ENCODE data around the gene HIGD1A. TPM values are rescaled to one million over a fixed set of nuclear protein-coding genes. Genes with fewer than 3 reads are reported as not detected.

The HIGD1A gene
- total RNA-seq, 1 experiment from 2014 or later, result 182 TPM

GRCh38 chr3:42755681-42756578 lies 48.4 kb downstream of the HIGD1A start:
- no peak for DNase-seq (ENCODE audit: low spot score)

DNA sequence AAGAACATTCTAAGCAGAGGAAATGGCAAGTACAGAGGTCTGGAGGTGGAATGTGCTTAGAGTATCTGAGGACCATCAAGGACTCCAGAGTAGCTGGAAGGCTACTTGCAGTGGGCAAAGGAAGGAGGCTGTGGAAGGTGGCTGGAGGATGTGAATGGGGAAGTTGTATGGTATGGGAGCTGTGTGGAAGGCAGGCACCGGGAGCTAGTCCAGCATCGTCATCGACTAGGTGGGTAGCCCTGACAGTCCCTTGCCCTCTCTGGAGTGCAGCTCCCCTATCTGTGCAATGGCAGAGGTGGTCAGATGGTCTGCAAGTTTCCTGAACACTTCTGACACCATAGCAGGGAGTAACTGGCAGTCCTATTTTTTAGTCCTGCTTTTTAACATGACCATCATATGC lies 50.5 kb downstream of the HIGD1A start:
- no peak for DNase-seq (ENCODE audit: low spot score)

DNA sequence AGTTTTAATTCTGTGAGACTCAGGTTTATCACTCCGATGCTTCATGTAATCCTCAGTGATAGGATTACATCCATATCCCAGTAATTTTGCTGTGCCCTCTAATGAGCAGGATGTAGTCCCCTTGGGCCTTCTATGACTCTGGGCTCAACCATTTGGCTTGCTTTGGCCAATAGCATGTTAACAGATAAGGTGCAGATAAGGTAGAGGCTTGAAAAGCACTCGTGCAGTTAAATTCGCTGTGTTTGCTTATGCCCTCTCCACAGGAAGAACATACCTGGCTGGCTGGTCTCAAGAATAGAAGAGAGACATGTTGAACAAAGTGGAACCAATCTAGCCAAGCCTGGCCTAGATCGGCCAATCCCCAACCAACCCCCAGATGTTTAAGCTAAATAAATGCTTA lies 51.3 kb downstream of the HIGD1A start:
- DNase-seq (ENCODE audit: low spot score), result no peak

GRCh38 chr3:42752441-42752840 lies 51.8 kb downstream of the HIGD1A start:
- no peak for DNase-seq (ENCODE audit: low spot score)

DNA sequence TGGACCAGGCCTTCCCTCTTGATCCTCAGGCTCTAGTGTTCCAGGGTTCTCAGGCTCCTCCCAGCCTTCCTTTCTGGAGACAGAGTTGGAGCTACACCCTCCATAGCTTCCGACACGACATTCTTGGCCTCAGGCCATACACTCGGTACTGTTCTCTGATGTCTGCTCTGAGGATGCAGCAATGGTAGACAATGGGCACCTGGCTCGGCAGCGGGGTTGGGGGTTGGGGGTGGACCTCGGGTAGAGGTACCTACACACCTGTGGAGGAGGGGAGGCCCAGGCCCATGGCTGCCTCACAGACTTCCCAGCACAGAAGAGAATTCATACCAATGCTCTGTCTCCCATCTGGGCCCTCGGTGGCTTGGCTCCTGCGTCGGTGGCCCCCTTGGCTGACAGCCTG lies 52.7 kb downstream of the HIGD1A start:
- no peak for DNase-seq (ENCODE audit: low spot score)

GRCh38 chr3:42750834-42751233 lies 53.5 kb downstream of the HIGD1A start:
- no peak for DNase-seq (ENCODE audit: low spot score)

- no peak for DNase-seq (ENCODE audit: low spot score)
Observed at GRCh38 chr3:42749753-42750231, 54.5 kb downstream of the HIGD1A start.

GRCh38 chr3:42749025-42749752 lies 55.1 kb downstream of the HIGD1A start:
- DNase-seq (ENCODE audit: low spot score), result no peak

- no peak for DNase-seq (ENCODE audit: low spot score)
Observed at GRCh38 chr3:42747581-42747980, 56.7 kb downstream of the HIGD1A start.

DNA sequence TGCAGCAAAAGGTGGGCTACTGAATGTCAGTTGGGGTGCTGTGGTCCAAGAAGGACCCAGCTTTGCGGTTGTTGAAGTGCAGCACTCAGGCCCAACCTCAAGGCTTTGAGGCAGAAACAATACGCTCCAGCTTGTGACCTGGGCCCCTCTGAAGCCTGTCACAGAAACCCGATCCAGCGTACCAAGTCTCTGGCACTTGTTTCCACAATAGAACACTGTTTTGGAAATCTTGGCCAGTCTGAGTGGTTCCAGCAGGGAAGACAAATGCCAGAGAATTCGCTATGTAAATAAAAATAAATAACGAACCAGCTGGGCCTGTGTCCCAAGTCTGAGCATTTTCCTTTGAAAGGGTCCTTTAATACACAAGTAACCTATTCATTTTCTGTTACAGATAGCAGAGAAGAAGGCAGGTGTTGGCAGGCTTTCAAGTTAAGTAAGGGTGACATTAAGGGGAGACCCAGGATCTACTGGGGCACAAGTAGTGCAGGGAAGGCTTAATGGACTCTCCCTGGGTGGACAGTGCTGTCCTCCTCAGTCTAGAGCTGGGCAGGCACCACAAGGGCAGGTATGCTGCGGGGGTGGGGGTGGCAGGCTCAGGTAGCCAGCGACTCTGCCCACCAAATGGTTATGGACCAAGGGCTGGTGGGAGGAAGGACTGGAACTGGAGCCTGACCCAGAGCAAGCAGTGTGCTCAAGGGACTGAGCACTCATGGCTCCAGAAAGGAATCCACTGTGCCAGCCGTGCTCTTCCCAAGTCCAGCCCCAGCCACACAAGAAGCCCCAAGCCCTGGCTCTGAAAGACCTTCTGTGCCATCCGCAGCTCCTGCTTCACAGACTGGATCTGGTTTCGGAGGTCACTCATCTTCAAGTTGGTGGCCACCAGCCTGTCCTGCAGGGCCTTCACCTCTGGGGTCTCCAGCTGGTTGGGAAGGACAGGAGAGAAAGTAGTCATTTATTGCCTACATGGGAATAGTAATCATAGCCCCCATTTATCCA lies 57.5 kb downstream of the HIGD1A start:
- peak; percentile 24 for DNase-seq (ENCODE audit: low spot score)

DNA sequence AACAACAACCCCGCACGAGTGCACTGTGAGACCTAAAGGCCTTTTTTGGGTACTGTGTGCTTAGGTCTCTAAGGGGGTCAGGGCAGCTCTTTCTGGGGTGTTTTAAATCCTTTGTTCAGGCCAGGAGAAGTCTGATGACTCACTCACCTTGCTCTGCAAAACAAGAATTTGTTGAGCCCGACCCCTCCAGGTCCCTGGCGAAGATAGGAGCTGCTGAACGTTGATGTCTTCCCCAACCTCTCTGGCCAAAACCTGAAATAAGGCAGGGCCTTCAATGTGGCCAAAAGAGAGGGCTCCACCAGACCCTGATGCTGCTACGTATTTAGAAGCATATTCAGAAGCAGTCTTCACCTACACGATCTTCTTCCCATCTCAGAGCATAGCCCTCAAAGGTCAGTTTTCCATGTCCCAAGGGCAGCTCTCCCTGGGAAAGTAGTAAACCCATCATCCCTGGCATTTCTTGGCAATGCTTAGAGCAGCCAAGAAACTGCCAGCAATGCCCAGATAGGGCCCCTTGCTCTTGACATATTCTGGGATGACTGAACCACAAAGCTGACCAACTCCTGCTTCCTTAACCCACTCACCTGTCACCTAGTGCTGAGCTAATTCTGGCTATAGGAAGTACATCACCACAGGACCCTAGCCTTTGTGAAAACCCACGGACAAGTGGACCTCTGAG lies 58.4 kb downstream of the HIGD1A start:
- DNase-seq (ENCODE audit: low spot score), result no peak

DNA sequence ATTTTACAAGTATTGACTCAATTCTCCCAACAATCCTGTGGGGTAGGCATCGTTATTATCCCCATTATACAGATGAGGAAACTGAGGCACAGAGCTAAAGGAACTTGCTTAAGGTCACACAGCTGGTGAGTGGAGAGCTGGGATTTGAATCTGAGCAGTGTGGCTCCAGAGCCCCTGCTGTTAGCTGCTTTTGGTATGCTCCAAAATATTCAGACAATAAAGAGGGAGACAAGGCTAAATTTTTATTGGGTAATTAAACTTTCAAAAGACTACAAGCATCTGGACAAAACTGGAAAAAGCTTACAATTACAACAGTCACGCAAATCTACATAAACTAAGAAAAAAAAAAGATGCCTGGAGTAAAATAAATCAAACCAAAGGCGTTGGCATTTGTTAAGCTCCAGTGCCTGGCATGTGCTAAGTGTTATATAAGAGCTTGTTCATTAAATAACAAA lies 59.0 kb downstream of the HIGD1A start:
- DNase-seq (ENCODE audit: low spot score), result no peak

- no peak for DNase-seq (ENCODE audit: low spot score)
Observed at GRCh38 chr3:42743204-42743995, 60.9 kb downstream of the HIGD1A start.

DNA sequence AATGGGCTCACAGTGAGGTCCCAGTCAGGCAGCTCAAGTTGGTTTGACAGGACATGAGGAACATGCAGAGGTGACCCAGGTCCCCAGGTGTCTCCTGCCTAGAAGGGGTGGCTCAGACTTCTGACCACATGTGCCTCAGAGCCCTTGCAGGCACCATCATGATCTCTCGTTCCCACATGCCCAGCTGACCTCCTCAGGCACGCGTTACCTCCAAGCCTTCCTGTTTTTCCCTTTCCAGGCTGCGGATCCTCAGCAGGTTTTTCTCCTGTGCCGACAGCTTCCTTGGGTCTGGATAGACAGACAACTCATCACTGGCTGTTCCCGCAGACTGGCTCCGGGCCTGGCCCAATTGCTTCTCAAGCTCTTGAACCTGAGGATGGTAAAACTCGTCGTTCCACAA lies 61.6 kb downstream of the HIGD1A start:
- DNase-seq (ENCODE audit: low spot score), result no peak

- no peak for DNase-seq (ENCODE audit: low spot score)
Observed at GRCh38 chr3:42742259-42742658, 62.0 kb downstream of the HIGD1A start.

DNA sequence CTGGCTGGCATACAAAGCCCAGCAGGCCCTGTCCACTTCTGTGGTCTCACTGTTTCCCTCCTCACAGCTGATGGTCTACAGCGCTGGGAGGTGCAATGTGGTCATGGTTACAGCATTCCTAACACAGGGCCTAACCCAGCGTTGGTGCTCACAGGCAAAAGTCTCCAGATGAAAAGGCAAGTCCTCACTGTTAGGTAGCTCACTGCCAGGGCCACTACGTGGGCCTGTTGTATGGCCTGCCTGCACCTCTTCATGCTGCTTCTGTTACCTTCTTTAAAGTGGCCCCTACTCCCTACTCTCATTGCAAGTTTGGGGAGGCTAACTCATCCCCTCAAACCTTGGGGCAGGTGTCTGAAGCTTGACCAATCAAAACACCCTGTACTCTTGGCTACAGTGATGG lies 62.5 kb downstream of the HIGD1A start:
- DNase-seq (ENCODE audit: low spot score), result no peak

DNA sequence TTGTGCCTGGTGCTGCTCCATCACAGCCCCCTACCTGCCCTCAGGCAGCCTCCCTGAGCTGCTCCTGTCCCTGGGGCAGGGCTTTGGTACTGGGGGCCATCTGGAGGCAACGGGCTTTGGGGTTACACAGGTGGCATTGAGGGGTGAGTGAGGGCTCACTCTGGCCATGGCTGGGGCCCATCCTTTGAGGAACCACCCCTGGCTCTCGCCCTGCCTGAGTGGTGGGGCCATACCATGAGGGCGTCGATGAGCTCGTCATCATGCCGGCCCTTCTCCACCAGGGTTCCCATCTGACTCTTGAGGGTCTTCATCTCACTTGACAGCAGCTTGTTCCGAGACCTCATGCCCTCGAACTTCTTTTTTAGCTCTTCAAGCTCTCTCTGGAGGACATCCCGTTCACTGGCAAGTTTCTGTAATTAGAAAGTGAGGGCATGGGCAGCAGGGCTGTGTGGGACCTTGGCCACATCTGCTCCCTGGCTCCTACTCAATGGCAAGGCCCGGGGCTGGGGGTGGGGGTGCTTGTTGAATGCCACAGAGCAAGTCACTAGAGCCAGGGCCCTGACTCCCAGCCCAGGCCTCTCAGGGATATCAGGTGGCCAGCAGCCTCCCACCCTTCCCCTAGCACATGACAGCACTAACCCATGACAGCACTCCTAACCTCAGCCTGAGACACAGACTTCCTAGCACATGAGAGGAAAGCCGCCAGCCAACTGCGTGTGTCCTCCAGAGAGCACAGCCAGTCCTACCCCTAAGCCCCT lies 64.7 kb downstream of the HIGD1A start:
- DNase-seq (ENCODE audit: low spot score), result no peak

- no peak for DNase-seq (ENCODE audit: low spot score)
Observed at GRCh38 chr3:42736531-42736930, 67.8 kb downstream of the HIGD1A start.

DNA sequence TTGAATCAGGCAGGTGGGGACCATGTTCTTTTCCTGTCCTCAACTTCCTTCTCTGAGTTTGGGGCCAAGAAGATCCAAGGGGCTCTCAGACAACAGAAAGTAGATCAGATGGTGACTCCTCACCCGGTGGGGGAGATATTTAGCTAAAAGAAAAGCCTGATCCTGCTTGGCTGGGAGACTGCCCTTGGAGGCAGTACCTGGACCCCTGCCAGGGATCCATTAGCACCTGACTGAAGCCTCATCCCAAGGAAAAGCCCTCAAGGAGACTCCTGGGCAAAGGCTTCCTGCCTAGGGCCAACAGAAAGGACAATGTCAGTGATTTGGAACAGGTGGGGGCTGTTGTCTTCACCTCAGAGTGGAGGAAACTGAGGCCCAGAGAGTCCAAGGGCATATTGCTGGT lies 68.2 kb downstream of the HIGD1A start:
- no peak for DNase-seq (ENCODE audit: low spot score)
